Transverse colon (tissue), 4 donors: ENCODE results near the gene DCTD. TPM values are rescaled to one million over a fixed set of nuclear protein-coding genes. Genes with fewer than 3 reads are reported as not detected.

Source experiments
- DNase-seq: peaks from one replicate; pipeline ENCODE4 v3.0.0-alpha.2; 2019
- H3K27ac ChIP-seq, 4 donors: fragments of 200-600 bp; sonication (generic); 2 replicates each; pipeline ENCODE4 v1.5.1; 2016 to 2018; ENCODE audit warnings: inconsistent platforms in 4 of 4
- H3K27me3 ChIP-seq: fragments of 200-600 bp; sonication (generic); 2 replicates; pipeline ENCODE4 v1.5.1; 2017; ENCODE audit warnings: inconsistent platforms
- H3K36me3 ChIP-seq, 4 donors: fragments of 200-600 bp; sonication (generic); 2 replicates each; pipeline ENCODE4 v1.5.1; 2017 to 2019; ENCODE audit warnings: inconsistent platforms in 4 of 4
- H3K4me1 ChIP-seq, 4 donors: fragments of 200-600 bp; sonication (generic); 2 replicates each; pipeline ENCODE4 v1.5.1; 2017 to 2020; ENCODE audit warnings: inconsistent platforms in 4 of 4
- H3K4me3 ChIP-seq, 4 donors: fragments of 200-600 bp; sonication (generic); 1 replicate in 1 of 4; 2 replicates in 3 of 4; pipeline versions ENCODE4 v1.5.1 to v1.6.1; 2017 to 2019; ENCODE audit warnings: inconsistent platforms in 4 of 4
- H3K9me3 ChIP-seq, 2 donors: fragments of 200-600 bp; sonication (generic); 2 replicates each; pipeline ENCODE4 v1.5.1; 2017 to 2019; ENCODE audit warnings: inconsistent platforms in 2 of 2
- EP300 ChIP-seq: sonication (generic); formaldehyde crosslinking; IDR thresholded peaks from one replicate; pipeline ENCODE4 v1.6.1; 2017; ENCODE audit warnings: antibody characterized with exemption, low read depth
- POLR2A ChIP-seq: fragments of 450-650 bp; IDR thresholded peaks from one replicate; pipeline ENCODE4 v1.6.1; 2016; ENCODE audit warnings: antibody characterized with exemption, mild to moderate bottlenecking, moderate library complexity
- POLR2AphosphoS5 ChIP-seq, 3 donors: sonication (generic); formaldehyde crosslinking; IDR thresholded peaks; one replicate each; pipeline ENCODE4 v1.6.1; 2016; ENCODE audit warnings: antibody characterized with exemption in 3 of 3
- WGBS, 2 donors: methylation state at CpG; one replicate each; pipeline ENCODE4 v1.1.5; 2018; ENCODE audit warnings: low coverage in 1 of 2; 5-methylcytosine and 5-hydroxymethylcytosine counted together
- in situ Hi-C, 4 donors: fragments of 200-750 bp; cut with MboI; loops; one replicate each; pipeline versions ENCODE4 v1.15.0 to v1.15.1; 2017; ENCODE audit warnings: low sequenced_read_pairs in 3 of 4, low pct_ligation_motif_present in 1 of 4, low pct_unique_long_range_greater_than_20kb in 1 of 4
- intact Hi-C: fragments of 100-400 bp; cut with DNase I; formaldehyde crosslinking; loops from one replicate; pipeline ENCODE4 v1.15.1; 2023; ENCODE audit warnings: low total_unique reads
- total RNA-seq, 4 donors: library from RNA; depleted of rRNA; stranded (reverse); fragments of >200 nt; gene quantifications; one replicate each; pipeline ENCODE4 v1.1.0, GENCODE V29; 2016
- TF ChIP-seq, protein P1 (sequence below), 5 experiments: fragments of 200-600 bp in 3 of 5; fragments of 450-650 bp in 2 of 5; sonication (generic) in 3 of 5; IDR thresholded peaks; 1 replicate in 2 of 5; 2 replicates in 3 of 5; pipeline ENCODE4 v1.5.1; 2016 to 2017; ENCODE audit warnings: antibody characterized with exemption in 5 of 5, inconsistent platforms in 3 of 5, mild to moderate bottlenecking in 2 of 5, moderate library complexity in 1 of 5

Gene DCTD
- total RNA-seq, 4 donors from 2014 or later, result 3.4 to 35.9 (median 24.9) TPM

DNA sequence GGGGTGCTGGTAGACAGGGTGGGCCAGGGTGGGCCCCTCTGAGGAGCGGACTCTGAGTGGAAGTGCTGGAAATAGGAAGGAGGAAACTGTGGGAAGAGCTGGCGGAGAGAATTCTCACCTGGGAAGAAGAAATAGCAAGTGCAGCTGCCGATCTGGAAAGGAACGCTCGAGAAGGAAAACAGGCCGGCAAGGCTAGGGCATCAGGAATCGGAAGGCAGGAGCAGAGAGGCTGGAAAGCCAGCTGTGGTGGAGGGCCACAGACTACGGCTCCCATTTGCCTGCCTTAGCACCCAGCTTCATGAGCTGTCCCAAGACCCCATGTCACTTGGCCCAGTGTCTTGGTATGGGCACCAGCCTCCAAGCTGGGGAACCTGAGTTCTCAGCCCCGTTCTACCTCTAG, 37.3 kb downstream of the DCTD start:
- 93 to 97% methylated on average over 7 to 9 of the region's 9 CpGs for WGBS, 2 donors
- Histone ChIP-seq H3K27ac (no peak overlapping the region), H3K36me3 (peaks cover 0 to 10% (median 0%) of the 10 kb centered on the region in 4 donors), H3K4me3 (no peak overlapping the region), H3K27me3 (no peaks in the 10 kb centered on the region), H3K4me1 (no peaks in the 10 kb centered on the region), H3K9me3 (peaks cover 0 to 2% of the 10 kb centered on the region in 2 donors)
- in situ Hi-C loops (no loop called here), intact Hi-C loops (no loop called here)
- no peak for DNase-seq
- TF ChIP-seq, protein P1, sequence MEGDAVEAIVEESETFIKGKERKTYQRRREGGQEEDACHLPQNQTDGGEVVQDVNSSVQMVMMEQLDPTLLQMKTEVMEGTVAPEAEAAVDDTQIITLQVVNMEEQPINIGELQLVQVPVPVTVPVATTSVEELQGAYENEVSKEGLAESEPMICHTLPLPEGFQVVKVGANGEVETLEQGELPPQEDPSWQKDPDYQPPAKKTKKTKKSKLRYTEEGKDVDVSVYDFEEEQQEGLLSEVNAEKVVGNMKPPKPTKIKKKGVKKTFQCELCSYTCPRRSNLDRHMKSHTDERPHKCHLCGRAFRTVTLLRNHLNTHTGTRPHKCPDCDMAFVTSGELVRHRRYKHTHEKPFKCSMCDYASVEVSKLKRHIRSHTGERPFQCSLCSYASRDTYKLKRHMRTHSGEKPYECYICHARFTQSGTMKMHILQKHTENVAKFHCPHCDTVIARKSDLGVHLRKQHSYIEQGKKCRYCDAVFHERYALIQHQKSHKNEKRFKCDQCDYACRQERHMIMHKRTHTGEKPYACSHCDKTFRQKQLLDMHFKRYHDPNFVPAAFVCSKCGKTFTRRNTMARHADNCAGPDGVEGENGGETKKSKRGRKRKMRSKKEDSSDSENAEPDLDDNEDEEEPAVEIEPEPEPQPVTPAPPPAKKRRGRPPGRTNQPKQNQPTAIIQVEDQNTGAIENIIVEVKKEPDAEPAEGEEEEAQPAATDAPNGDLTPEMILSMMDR (IDR thresholded peaks at IDR 0.05), result no peak
- no peak for TF ChIP-seq POLR2AphosphoS5 (IDR thresholded peaks at IDR 0.05)
- TF ChIP-seq POLR2A, result no peak
- no peak for TF ChIP-seq EP300

DNA sequence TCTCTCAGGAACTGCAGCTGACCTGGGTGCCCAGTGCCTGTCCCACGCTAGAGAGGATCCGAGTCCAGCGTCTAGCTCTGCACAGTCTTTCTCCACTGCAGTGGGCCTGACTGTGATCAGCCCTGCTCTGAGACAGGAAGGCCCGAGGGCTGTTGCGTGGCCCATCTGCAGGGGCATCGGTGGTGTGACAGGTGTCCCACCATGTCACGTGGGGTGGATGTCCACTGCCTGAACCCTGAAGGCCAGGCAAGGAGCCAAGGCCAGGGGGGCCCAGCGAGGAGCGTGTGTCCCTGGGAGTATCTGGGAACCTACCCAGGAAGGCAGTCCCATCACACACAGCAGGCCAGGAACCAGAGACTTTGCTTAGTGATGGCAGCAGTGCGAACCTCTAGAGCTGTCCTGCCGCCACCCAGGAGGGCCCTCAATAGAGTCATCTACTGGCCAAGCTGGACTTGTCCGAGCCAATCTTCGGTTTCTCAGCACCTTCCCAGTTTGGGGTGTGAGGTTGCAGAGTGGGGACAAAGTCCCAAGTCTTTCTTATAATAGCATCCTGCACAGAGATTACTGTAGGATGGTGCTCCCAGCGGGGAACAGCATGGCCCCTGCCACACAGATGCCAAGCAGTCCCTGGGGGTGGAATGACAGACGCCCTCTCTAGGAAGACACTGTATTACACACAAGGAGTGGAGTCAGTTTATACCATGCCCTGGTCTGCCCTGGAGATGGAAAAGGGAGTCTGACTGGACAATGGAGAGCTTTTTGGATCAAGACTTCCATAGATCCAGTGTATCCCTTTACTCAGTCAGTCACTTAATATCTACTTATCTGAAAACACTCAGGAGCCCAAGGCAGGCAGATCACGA, 38.3 kb downstream of the DCTD start:
- DNase-seq, result no peak
- in situ Hi-C loops, result no loop called here
- no peaks in the 10 kb centered on the region for H3K9me3 ChIP-seq
- intact Hi-C loops, result no loop called here
- no peak for TF ChIP-seq POLR2A
- no peak for TF ChIP-seq EP300
- no peak for TF ChIP-seq POLR2AphosphoS5 (IDR thresholded peaks at IDR 0.05)
- TF ChIP-seq, protein P1 (IDR thresholded peaks at IDR 0.05), result no peak
- 84% methylated on average over 16 of the region's 16 CpGs; no CpG with 5 or more reads in 1 of the 2 donors for WGBS, 2 donors
- no peak overlapping the region for H3K27ac ChIP-seq
- no peaks in the 10 kb centered on the region for H3K27me3 ChIP-seq
- no peak overlapping the region for H3K4me3 ChIP-seq
- peaks cover 0 to 9% (median 0%) of the 10 kb centered on the region in 4 donors for H3K36me3 ChIP-seq
- H3K4me1 ChIP-seq, result no peaks in the 10 kb centered on the region

DNA sequence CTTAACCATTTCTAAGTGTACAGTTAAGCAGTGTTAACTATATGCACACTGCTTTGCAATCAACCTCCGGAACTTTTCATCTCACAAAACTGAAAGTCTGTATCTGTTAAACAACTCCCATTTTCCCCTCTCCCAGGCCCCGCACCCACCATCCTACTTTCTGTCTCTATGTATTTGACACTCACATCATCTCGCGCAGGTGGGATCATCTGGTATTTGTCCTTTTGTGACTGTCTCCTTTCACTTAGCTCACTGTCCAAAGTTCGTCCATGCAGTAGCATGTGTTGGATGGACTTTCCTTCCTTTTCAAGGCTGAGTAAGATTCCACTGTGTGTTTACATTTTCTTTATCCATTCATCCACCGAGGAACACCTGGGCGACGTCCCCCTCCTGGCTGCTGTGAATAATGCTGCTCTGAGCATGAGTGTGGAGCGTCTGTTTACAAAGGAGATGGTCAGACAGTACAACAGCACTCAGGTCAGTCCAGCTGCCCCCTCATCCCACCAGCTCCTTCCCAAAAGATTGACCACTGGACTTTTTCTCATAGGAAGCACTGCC, 39.8 kb downstream of the DCTD start:
- Histone ChIP-seq H3K4me3 (no peak overlapping the region), H3K27me3 (no peaks in the 10 kb centered on the region), H3K27ac (no peak overlapping the region), H3K4me1 (no peaks in the 10 kb centered on the region), H3K36me3 (no peaks in the 10 kb centered on the region), H3K9me3 (no peaks in the 10 kb centered on the region)
- TF ChIP-seq, protein P1 (IDR thresholded peaks at IDR 0.05), result no peak
- TF ChIP-seq EP300 (no peak), POLR2A (no peak), POLR2AphosphoS5 (IDR thresholded peaks at IDR 0.05) (no peak)
- no peak for DNase-seq
- WGBS, 2 donors, result 91 to 95% methylated on average over 5 to 9 of the region's 9 CpGs
- intact Hi-C loops (no loop called here), in situ Hi-C loops (no loop called here)

DNA sequence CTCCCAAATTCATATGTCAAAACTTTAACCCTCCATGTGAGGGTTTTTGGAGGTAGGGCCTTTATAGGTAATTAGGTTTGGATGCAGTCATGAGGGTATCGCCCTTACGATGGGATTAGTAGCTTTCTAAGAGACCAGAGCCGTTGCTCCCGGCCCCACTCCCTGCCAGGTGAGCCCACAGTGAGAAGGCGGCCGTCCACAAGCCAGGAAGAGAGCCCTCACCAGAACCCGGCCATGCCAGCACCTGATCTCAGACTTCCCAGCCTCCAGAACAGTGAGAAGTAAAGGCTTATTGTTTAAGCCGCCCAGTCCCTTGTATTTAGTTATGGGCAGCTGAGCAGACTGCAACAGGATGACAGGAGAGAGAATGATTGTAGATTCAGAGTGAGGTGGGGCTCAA, 40.8 kb downstream of the DCTD start:
- no peak overlapping the region for H3K4me3 ChIP-seq
- H3K36me3 ChIP-seq, result no peaks in the 10 kb centered on the region
- no peaks in the 10 kb centered on the region for H3K27me3 ChIP-seq
- in situ Hi-C loops, result no loop called here
- H3K4me1 ChIP-seq, result no peaks in the 10 kb centered on the region
- TF ChIP-seq POLR2AphosphoS5 (IDR thresholded peaks at IDR 0.05) (no peak), EP300 (no peak), POLR2A (no peak)
- TF ChIP-seq, protein P1 (IDR thresholded peaks at IDR 0.05), result no peak
- H3K27ac ChIP-seq, result no peak overlapping the region
- no peak for DNase-seq
- no peaks in the 10 kb centered on the region for H3K9me3 ChIP-seq
- intact Hi-C loops, result no loop called here
- WGBS, 2 donors, result 90% methylated on average over 8 of the region's 8 CpGs; no CpG with 5 or more reads in 1 of the 2 donors
